A549 (cell line): Measurements from ENCODE around the gene INHA. TPM values are rescaled to one million over a fixed set of nuclear protein-coding genes. Genes with fewer than 3 reads are reported as not detected.

Experiments
- ATAC-seq, 2 experiments: fragments of 200-7000 bp in 1 of 2; fragments of >200 bp in 1 of 2; cut with Nextera tagmentation in 1 of 2; cut with Tn5 transposase in 1 of 2; 3 replicates each; pipeline versions ENCODE4 v1.8.0 to v1.9.1; 2018 to 2020; ENCODE audit warnings: mild to moderate bottlenecking in 1 of 2, moderate library complexity in 1 of 2
- CTCF ChIA-PET: fragments of 300-600 bp; sonication (Branson Sonifier 250); formaldehyde crosslinking; extraction: SDS; loops from one replicate; lab custom pipeline; 2021; ENCODE audit warnings: antibody characterized with exemption, inconsistent platforms; lab: Yijun Ruan, JAX
- POLR2A ChIA-PET: fragments of 350-600 bp; formaldehyde crosslinking; extraction: SDS; loops from one replicate; lab custom pipeline; 2021; ENCODE audit warnings: antibody characterized with exemption, inconsistent platforms; lab: Yijun Ruan, JAX
- DNase-seq, 2 experiments: peaks; one replicate each; pipeline versions ENCODE4 v3.0.0 to v3.0.0-alpha.2; 2011 to 2016; ENCODE audit warnings: low read depth in 1 of 2, low spot score in 1 of 2
- FAIRE-seq: peaks from 2 replicates; lab custom pipeline; 2011; peaks lifted over from hg19 to GRCh38; lab: Jason Lieb, UNC
- H3K27ac ChIP-seq, 2 experiments: fragments of >200 bp; sonication (Bioruptor Twin); formaldehyde crosslinking; 3 replicates each; pipeline ENCODE4 v1.5.1; 2016 to 2017
- H3K4me1 ChIP-seq: fragments of >200 bp; sonication (Bioruptor Twin); formaldehyde crosslinking; 3 replicates; pipeline ENCODE4 v1.6.1; 2016
- H3K4me2 ChIP-seq: fragments of >200 bp; sonication (Bioruptor Twin); formaldehyde crosslinking; 3 replicates; pipeline ENCODE4 v1.6.1; 2016
- H3K4me3 ChIP-seq: fragments of >200 bp; sonication (Bioruptor Twin); formaldehyde crosslinking; 3 replicates; pipeline ENCODE4 v1.5.1; 2016
- H3K9me3 ChIP-seq: fragments of >200 bp; sonication (Bioruptor Twin); formaldehyde crosslinking; 3 replicates; pipeline ENCODE4 v1.6.1; 2016
- CBX8 ChIP-seq: fragments of 200-600 bp; sonication (generic); IDR thresholded peaks from 2 replicates; pipeline ENCODE4 v1.6.1; 2016
- CEBPB ChIP-seq, 2 experiments: fragments of >200 bp in 1 of 2; sonication (Bioruptor Twin) in 1 of 2; formaldehyde crosslinking in 1 of 2; IDR thresholded peaks; 2 replicates each; pipeline ENCODE4 v1.6.1; 2012 to 2016
- CHD4 ChIP-seq: fragments of 200-600 bp; sonication (generic); IDR thresholded peaks from 2 replicates; pipeline ENCODE4 v1.6.1; 2016; ENCODE audit warnings: antibody characterized with exemption, mild to moderate bottlenecking, borderline replicate concordance
- E2F6 ChIP-seq: IDR thresholded peaks from 2 replicates; pipeline ENCODE4 v1.6.1; 2012; ENCODE audit warnings: low read depth, borderline replicate concordance
- EHF ChIP-seq: fragments of 250-450 bp; sonication (Bioruptor Pico); IDR thresholded peaks from 2 replicates; pipeline ENCODE4 v1.5.0; 2020; ENCODE audit warnings: mild to moderate bottlenecking
- ELK1 ChIP-seq: fragments of 150-350 bp; IDR thresholded peaks from 2 replicates; pipeline ENCODE4 v1.6.1; 2014; ENCODE audit warnings: low read depth, mild to moderate bottlenecking, low read length
- ESRRA ChIP-seq: fragments of 150-350 bp; IDR thresholded peaks from 2 replicates; pipeline ENCODE4 v1.6.1; 2014; ENCODE audit warnings: mild to moderate bottlenecking, low read length, borderline replicate concordance
- HDAC2 ChIP-seq: fragments of 200-600 bp; sonication (generic); IDR thresholded peaks from 2 replicates; pipeline ENCODE4 v1.6.1; 2016
- HEYL ChIP-seq: fragments of 250-450 bp; sonication (Bioruptor Pico); IDR thresholded peaks from 2 replicates; pipeline ENCODE4 v1.8.0; 2021; ENCODE audit warnings: mild to moderate bottlenecking, moderate library complexity
- HOXA7 ChIP-seq: fragments of 250-450 bp; sonication (Bioruptor Pico); IDR thresholded peaks from 2 replicates; pipeline ENCODE4 v1.5.0; 2020; ENCODE audit warnings: mild to moderate bottlenecking, moderate library complexity
- HOXB5 ChIP-seq: fragments of 250-450 bp; sonication (Bioruptor Pico); IDR thresholded peaks from 2 replicates; pipeline ENCODE4 v1.5.0; 2020; ENCODE audit warnings: mild to moderate bottlenecking, moderate library complexity
- JUN ChIP-seq, 2 experiments: fragments of >200 bp; sonication (Bioruptor Twin); formaldehyde crosslinking; IDR thresholded peaks; 2 replicates in 1 of 2; 3 replicates in 1 of 2; pipeline ENCODE4 v1.6.1; 2016 to 2017
- JUNB ChIP-seq: fragments of >200 bp; sonication (Bioruptor Twin); formaldehyde crosslinking; IDR thresholded peaks from 2 replicates; pipeline ENCODE4 v1.6.1; 2016
- KDM1A ChIP-seq: fragments of 200-600 bp; sonication (generic); IDR thresholded peaks from 2 replicates; pipeline ENCODE4 v1.6.1; 2016; ENCODE audit warnings: low read depth, mild to moderate bottlenecking
- KDM5A ChIP-seq: fragments of 200-600 bp; sonication (generic); IDR thresholded peaks from 2 replicates; pipeline ENCODE4 v1.6.1; 2016; ENCODE audit warnings: antibody characterized with exemption, mild to moderate bottlenecking
- MAZ ChIP-seq: fragments of 150-350 bp; IDR thresholded peaks from 2 replicates; pipeline ENCODE4 v1.6.1; 2014; ENCODE audit warnings: antibody characterized with exemption, low read depth, low read length, borderline replicate concordance
- NFE2L2 ChIP-seq: fragments of 150-350 bp; conservative IDR thresholded peaks from 2 replicates; pipeline ENCODE4 v1.6.1; 2014; ENCODE audit warnings: low read length
- NPAS2 ChIP-seq: fragments of 250-450 bp; sonication (Bioruptor Pico); IDR thresholded peaks from 2 replicates; pipeline ENCODE4 v1.8.0; 2022; ENCODE audit warnings: mild to moderate bottlenecking, moderate library complexity, borderline replicate concordance
- NR3C1 ChIP-seq: fragments of >200 bp; sonication (Bioruptor Twin); formaldehyde crosslinking; IDR thresholded peaks from 3 replicates; pipeline ENCODE4 v1.6.1; 2017
- PHF8 ChIP-seq: fragments of 200-600 bp; sonication (generic); IDR thresholded peaks from 2 replicates; pipeline ENCODE4 v1.6.1; 2016; ENCODE audit warnings: low read depth, mild to moderate bottlenecking, antibody characterized with exemption, moderate library complexity, borderline replicate concordance
- POLR2AphosphoS2 ChIP-seq: conservative IDR thresholded peaks from 2 replicates; pipeline ENCODE4 v1.6.1; 2012; ENCODE audit warnings: low read length, improper control_type of control experiment, inconsistent platforms
- ZNF302 ChIP-seq: fragments of 250-450 bp; sonication (Bioruptor Pico); IDR thresholded peaks from 2 replicates; pipeline ENCODE4 v1.9.0; 2021; ENCODE audit warnings: inconsistent platforms, mild to moderate bottlenecking, moderate library complexity
- WGBS: methylation state at CpG from one replicate; pipeline ENCODE4 v1.1.6; 2017; ENCODE audit errors: missing lambda C conversion rate; 5-methylcytosine and 5-hydroxymethylcytosine counted together
- polyA plus RNA-seq, 4 experiments: library from polyadenylated mRNA; depleted of rRNA in 3 of 4; stranded (reverse); fragments of >200 nt; fragmentation: RNase III in 1 of 4; extraction: RNeasy Plus Mini Kit Qiagen cat#74134 plus additional on column Dnase treatment in 1 of 4; gene quantifications; 2 replicates in 3 of 4; 3 replicates in 1 of 4; pipeline ENCODE4 v1.2.3, GENCODE V29; 2011 to 2017
- TF ChIP-seq, protein P1 (sequence below): fragments of >200 bp; sonication (Bioruptor Twin); formaldehyde crosslinking; IDR thresholded peaks from 2 replicates; pipeline ENCODE4 v1.6.1; 2016
- TF ChIP-seq, protein P2 (sequence below): IDR thresholded peaks from 2 replicates; pipeline ENCODE4 v1.6.1; 2012
- TF ChIP-seq, protein P3 (sequence below): fragments of 200-600 bp; sonication (generic); IDR thresholded peaks from 2 replicates; pipeline ENCODE4 v1.6.1; 2016; ENCODE audit warnings: antibody characterized with exemption, mild to moderate bottlenecking, moderate library complexity

Gene INHA
- polyA plus RNA-seq, 2 of the 4 experiments (the other 2 are of a cell fraction) = 0.49 to 0.72 TPM

- no peak for FAIRE-seq
- POLR2A ChIA-PET = no interaction called here
- Histone ChIP-seq H3K4me1 (peaks cover 16% of the 10 kb centered on the region), H3K4me3 (no peak overlapping the region), H3K9me3 (no peaks in the 10 kb centered on the region), H3K4me2 (no peak overlapping the region), H3K27ac (no peak overlapping the region)
- TF ChIP-seq PHF8 = no peak
- TF ChIP-seq ZNF302 (CRISPR knock-in tag) = no peak
- TF ChIP-seq ELK1 = no peak
- no peak for TF ChIP-seq KDM5A
- no peak for TF ChIP-seq CBX8
- TF ChIP-seq NFE2L2 = no peak
- no peak for TF ChIP-seq POLR2AphosphoS2
- no peak for TF ChIP-seq HEYL (CRISPR knock-in tag)
- TF ChIP-seq CHD4 = no peak
- TF ChIP-seq, protein P1, sequence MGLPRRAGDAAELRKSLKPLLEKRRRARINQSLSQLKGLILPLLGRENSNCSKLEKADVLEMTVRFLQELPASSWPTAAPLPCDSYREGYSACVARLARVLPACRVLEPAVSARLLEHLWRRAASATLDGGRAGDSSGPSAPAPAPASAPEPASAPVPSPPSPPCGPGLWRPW = no peak
- TF ChIP-seq ESRRA = no peak
- no peak for TF ChIP-seq EHF (CRISPR knock-in tag)
- CTCF ChIA-PET = interaction anchor here (0.6 to 5.5 kb wide), 6 partner anchors 13 to 133 kb away, joined by 3 to 23 read pairs (median 6); no protein-coding TSS in a partner anchor
- no peak for DNase-seq
- no peak for ATAC-seq
- 79% methylated on average over 11 of the region's 15 CpGs for WGBS
Measured at GRCh38 chr2:219554350-219554749, 17.8 kb upstream of the INHA start.

DNA sequence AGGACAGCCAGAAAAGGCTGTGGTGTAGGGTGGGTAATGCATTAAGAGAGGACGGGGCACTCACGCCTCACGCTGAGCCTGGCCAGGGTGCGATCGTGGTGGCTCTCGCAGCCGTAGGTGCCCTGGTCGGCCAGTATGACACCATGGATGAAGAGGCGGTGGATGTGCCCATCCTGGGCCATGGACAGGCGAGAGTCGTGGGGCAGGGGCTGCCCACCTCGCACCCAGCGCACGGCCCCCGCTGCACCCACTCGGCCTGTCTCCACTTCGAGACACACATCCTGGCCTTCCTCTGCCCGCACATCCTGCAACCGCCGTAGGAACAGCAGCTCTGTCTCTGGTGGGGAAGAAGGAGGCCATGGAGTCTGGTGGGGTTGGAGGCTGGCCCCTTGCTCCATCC is 16.2 kb upstream of the INHA start:
- ChIA-PET POLR2A (no interaction called here), CTCF (interaction anchor here (1.1 to 5.5 kb wide), 3 partner anchors 15 to 86 kb away, joined by 3 to 23 read pairs (median 19); no protein-coding TSS in a partner anchor)
- Histone ChIP-seq H3K9me3 (no peaks in the 10 kb centered on the region), H3K27ac (no peak overlapping the region), H3K4me2 (no peak overlapping the region), H3K4me1 (peaks cover 16% of the 10 kb centered on the region), H3K4me3 (no peak overlapping the region)
- TF ChIP-seq JUN (IDR thresholded peaks at IDR 0.05) (no peak), NPAS2 (CRISPR knock-in tag) (no peak), NFE2L2 (no peak), HDAC2 (no peak)
- TF ChIP-seq, protein P2, sequence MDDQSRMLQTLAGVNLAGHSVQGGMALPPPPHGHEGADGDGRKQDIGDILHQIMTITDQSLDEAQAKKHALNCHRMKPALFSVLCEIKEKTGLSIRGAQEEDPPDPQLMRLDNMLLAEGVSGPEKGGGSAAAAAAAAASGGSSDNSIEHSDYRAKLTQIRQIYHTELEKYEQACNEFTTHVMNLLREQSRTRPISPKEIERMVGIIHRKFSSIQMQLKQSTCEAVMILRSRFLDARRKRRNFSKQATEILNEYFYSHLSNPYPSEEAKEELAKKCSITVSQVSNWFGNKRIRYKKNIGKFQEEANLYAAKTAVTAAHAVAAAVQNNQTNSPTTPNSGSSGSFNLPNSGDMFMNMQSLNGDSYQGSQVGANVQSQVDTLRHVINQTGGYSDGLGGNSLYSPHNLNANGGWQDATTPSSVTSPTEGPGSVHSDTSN = no peak
- FAIRE-seq (no peak), ATAC-seq (no peak), DNase-seq (no peak)
- 81% methylated on average over 19 of the region's 20 CpGs for WGBS

- Histone ChIP-seq H3K4me2 (no peak overlapping the region), H3K27ac (no peak overlapping the region), H3K4me1 (peaks cover 12% of the 10 kb centered on the region), H3K9me3 (no peaks in the 10 kb centered on the region), H3K4me3 (no peak overlapping the region)
- WGBS = 74% methylated on average over 15 of the region's 19 CpGs
- ChIA-PET CTCF (interaction anchor here (1.1 to 5.5 kb wide), 2 partner anchors 15 to 40 kb away, joined by 3 to 23 read pairs; no protein-coding TSS in a partner anchor), POLR2A (no interaction called here)
- no peak for FAIRE-seq
- no peak for TF ChIP-seq EHF (CRISPR knock-in tag)
- no peak for TF ChIP-seq CBX8
- no peak for TF ChIP-seq JUN (IDR thresholded peaks at IDR 0.05)
- TF ChIP-seq NR3C1 = no peak
- no peak for TF ChIP-seq JUNB
- TF ChIP-seq E2F6 = no peak
- TF ChIP-seq CEBPB (IDR thresholded peaks at IDR 0.05) = no peak
- no peak for TF ChIP-seq HOXB5 (CRISPR knock-in tag)
- no peak for TF ChIP-seq HOXA7 (CRISPR knock-in tag)
- TF ChIP-seq, protein P3, sequence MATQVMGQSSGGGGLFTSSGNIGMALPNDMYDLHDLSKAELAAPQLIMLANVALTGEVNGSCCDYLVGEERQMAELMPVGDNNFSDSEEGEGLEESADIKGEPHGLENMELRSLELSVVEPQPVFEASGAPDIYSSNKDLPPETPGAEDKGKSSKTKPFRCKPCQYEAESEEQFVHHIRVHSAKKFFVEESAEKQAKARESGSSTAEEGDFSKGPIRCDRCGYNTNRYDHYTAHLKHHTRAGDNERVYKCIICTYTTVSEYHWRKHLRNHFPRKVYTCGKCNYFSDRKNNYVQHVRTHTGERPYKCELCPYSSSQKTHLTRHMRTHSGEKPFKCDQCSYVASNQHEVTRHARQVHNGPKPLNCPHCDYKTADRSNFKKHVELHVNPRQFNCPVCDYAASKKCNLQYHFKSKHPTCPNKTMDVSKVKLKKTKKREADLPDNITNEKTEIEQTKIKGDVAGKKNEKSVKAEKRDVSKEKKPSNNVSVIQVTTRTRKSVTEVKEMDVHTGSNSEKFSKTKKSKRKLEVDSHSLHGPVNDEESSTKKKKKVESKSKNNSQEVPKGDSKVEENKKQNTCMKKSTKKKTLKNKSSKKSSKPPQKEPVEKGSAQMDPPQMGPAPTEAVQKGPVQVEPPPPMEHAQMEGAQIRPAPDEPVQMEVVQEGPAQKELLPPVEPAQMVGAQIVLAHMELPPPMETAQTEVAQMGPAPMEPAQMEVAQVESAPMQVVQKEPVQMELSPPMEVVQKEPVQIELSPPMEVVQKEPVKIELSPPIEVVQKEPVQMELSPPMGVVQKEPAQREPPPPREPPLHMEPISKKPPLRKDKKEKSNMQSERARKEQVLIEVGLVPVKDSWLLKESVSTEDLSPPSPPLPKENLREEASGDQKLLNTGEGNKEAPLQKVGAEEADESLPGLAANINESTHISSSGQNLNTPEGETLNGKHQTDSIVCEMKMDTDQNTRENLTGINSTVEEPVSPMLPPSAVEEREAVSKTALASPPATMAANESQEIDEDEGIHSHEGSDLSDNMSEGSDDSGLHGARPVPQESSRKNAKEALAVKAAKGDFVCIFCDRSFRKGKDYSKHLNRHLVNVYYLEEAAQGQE = no peak
- TF ChIP-seq MAZ = no peak
- no peak for TF ChIP-seq KDM1A
- ATAC-seq = no peak
- DNase-seq = no peak
Measured at GRCh38 chr2:219556413-219556812, 15.7 kb upstream of the INHA start.
